ENCODE data around the gene PDE3A.

PDE3A gene

GRCh38 chr12:20495997-20496396 lies 127.7 kb downstream of the PDE3A start:
- Mint-ChIP-seq H3K4me3 (no peak overlapping the region), H3K27ac (no peak overlapping the region), H3K9me3 (peaks cover 3% of the 10 kb centered on the region), H3K27me3 (no peaks in the 10 kb centered on the region), H3K4me1 (peaks cover 2% of the 10 kb centered on the region), H3K36me3 (no peaks in the 10 kb centered on the region)
- CTCF ChIA-PET = no interaction called here
- no peak for DNase-seq

- no peaks in the 10 kb centered on the region for H3K4me1 Mint-ChIP-seq
Observed at GRCh38 chr12:20497707-20498106, 129.4 kb downstream of the PDE3A start.

GRCh38 chr12:20501958-20502357 lies 133.6 kb downstream of the PDE3A start:
- H3K4me1 Mint-ChIP-seq = no peaks in the 10 kb centered on the region
- CTCF ChIA-PET = no interaction called here
- DNase-seq = no peak
- no peak overlapping the region for H3K27ac Mint-ChIP-seq
- H3K27me3 Mint-ChIP-seq = no peaks in the 10 kb centered on the region
- H3K4me3 Mint-ChIP-seq = no peak overlapping the region
- no peaks in the 10 kb centered on the region for H3K36me3 Mint-ChIP-seq
- no peaks in the 10 kb centered on the region for H3K9me3 Mint-ChIP-seq

More at GRCh38 chr12:20497707-20498106, 129.4 kb downstream of the PDE3A start:
- Mint-ChIP-seq H3K9me3 (no peaks in the 10 kb centered on the region), H3K27me3 (no peaks in the 10 kb centered on the region), H3K4me3 (no peak overlapping the region), H3K36me3 (no peaks in the 10 kb centered on the region), H3K27ac (no peak overlapping the region)
- CTCF ChIA-PET = no interaction called here
- DNase-seq = no peak

- Mint-ChIP-seq H3K9me3 (no peaks in the 10 kb centered on the region), H3K27me3 (no peaks in the 10 kb centered on the region), H3K36me3 (no peaks in the 10 kb centered on the region), H3K27ac (no peak overlapping the region), H3K4me3 (no peak overlapping the region), H3K4me1 (no peaks in the 10 kb centered on the region)
- no peak for DNase-seq
- CTCF ChIA-PET = interaction anchor here (1.1 kb wide), 1 partner anchor 13 kb away, joined by 3 read pairs; no protein-coding TSS in a partner anchor
Observed at GRCh38 chr12:20503858-20504257, 135.5 kb downstream of the PDE3A start.

- Mint-ChIP-seq H3K4me1 (no peaks in the 10 kb centered on the region), H3K4me3 (no peak overlapping the region), H3K36me3 (no peaks in the 10 kb centered on the region), H3K27ac (no peak overlapping the region), H3K9me3 (no peaks in the 10 kb centered on the region), H3K27me3 (no peaks in the 10 kb centered on the region)
- DNase-seq = no peak
- CTCF ChIA-PET = no interaction called here
Observed at GRCh38 chr12:20505056-20505455, 136.7 kb downstream of the PDE3A start.

GRCh38 chr12:20507056-20507455 lies 138.7 kb downstream of the PDE3A start:
- no peaks in the 10 kb centered on the region for H3K9me3 Mint-ChIP-seq
- H3K27me3 Mint-ChIP-seq = no peaks in the 10 kb centered on the region
- no peaks in the 10 kb centered on the region for H3K4me1 Mint-ChIP-seq
- no peak for DNase-seq
- no peak overlapping the region for H3K4me3 Mint-ChIP-seq
- CTCF ChIA-PET = no interaction called here
- H3K36me3 Mint-ChIP-seq = no peaks in the 10 kb centered on the region
- H3K27ac Mint-ChIP-seq = no peak overlapping the region

- CTCF ChIA-PET = no interaction called here
Observed at GRCh38 chr12:20507711-20508110, 139.4 kb downstream of the PDE3A start.

GRCh38 chr12:20508359-20508758 lies 140.0 kb downstream of the PDE3A start:
- CTCF ChIA-PET = no interaction called here
- H3K9me3 Mint-ChIP-seq = no peaks in the 10 kb centered on the region
- DNase-seq = no peak
- H3K4me3 Mint-ChIP-seq = no peak overlapping the region
- no peaks in the 10 kb centered on the region for H3K36me3 Mint-ChIP-seq
- no peaks in the 10 kb centered on the region for H3K4me1 Mint-ChIP-seq
- no peak overlapping the region for H3K27ac Mint-ChIP-seq
- H3K27me3 Mint-ChIP-seq = no peaks in the 10 kb centered on the region

More at GRCh38 chr12:20507711-20508110, 139.4 kb downstream of the PDE3A start:
- DNase-seq = no peak
- H3K4me1 Mint-ChIP-seq = no peaks in the 10 kb centered on the region
- H3K4me3 Mint-ChIP-seq = no peak overlapping the region
- H3K9me3 Mint-ChIP-seq = no peaks in the 10 kb centered on the region
- no peak overlapping the region for H3K27ac Mint-ChIP-seq
- no peaks in the 10 kb centered on the region for H3K27me3 Mint-ChIP-seq
- no peaks in the 10 kb centered on the region for H3K36me3 Mint-ChIP-seq

- DNase-seq = no peak
- H3K27me3 Mint-ChIP-seq = no peaks in the 10 kb centered on the region
- no peaks in the 10 kb centered on the region for H3K4me1 Mint-ChIP-seq
- no peaks in the 10 kb centered on the region for H3K9me3 Mint-ChIP-seq
- no peak overlapping the region for H3K4me3 Mint-ChIP-seq
- CTCF ChIA-PET = no interaction called here
- no peaks in the 10 kb centered on the region for H3K36me3 Mint-ChIP-seq
- H3K27ac Mint-ChIP-seq = no peak overlapping the region
Observed at GRCh38 chr12:20508962-20509361, 140.6 kb downstream of the PDE3A start.

- DNase-seq = no peak
- CTCF ChIA-PET = no interaction called here
- Mint-ChIP-seq H3K36me3 (no peaks in the 10 kb centered on the region), H3K9me3 (no peaks in the 10 kb centered on the region), H3K4me3 (no peak overlapping the region), H3K4me1 (no peaks in the 10 kb centered on the region), H3K27ac (no peak overlapping the region), H3K27me3 (no peaks in the 10 kb centered on the region)
Observed at GRCh38 chr12:20510811-20511210, 142.5 kb downstream of the PDE3A start.

- no peak for DNase-seq
- Mint-ChIP-seq H3K27me3 (no peaks in the 10 kb centered on the region), H3K4me3 (no peak overlapping the region), H3K9me3 (no peaks in the 10 kb centered on the region), H3K36me3 (no peaks in the 10 kb centered on the region), H3K27ac (no peak overlapping the region), H3K4me1 (no peaks in the 10 kb centered on the region)
- CTCF ChIA-PET = no interaction called here
Observed at GRCh38 chr12:20513189-20513588, 144.9 kb downstream of the PDE3A start.

GRCh38 chr12:20514598-20514997 lies 146.3 kb downstream of the PDE3A start:
- no peak overlapping the region for H3K27ac Mint-ChIP-seq
- no peak overlapping the region for H3K4me3 Mint-ChIP-seq
- H3K4me1 Mint-ChIP-seq = no peaks in the 10 kb centered on the region
- no peaks in the 10 kb centered on the region for H3K27me3 Mint-ChIP-seq
- H3K36me3 Mint-ChIP-seq = no peaks in the 10 kb centered on the region
- CTCF ChIA-PET = no interaction called here
- no peaks in the 10 kb centered on the region for H3K9me3 Mint-ChIP-seq
- DNase-seq = no peak

- H3K27me3 Mint-ChIP-seq = no peaks in the 10 kb centered on the region
- H3K4me3 Mint-ChIP-seq = no peak overlapping the region
- DNase-seq = no peak
- H3K9me3 Mint-ChIP-seq = no peaks in the 10 kb centered on the region
- CTCF ChIA-PET = no interaction called here
- no peaks in the 10 kb centered on the region for H3K4me1 Mint-ChIP-seq
- H3K36me3 Mint-ChIP-seq = no peaks in the 10 kb centered on the region
- no peak overlapping the region for H3K27ac Mint-ChIP-seq
Observed at GRCh38 chr12:20520532-20520931, 152.2 kb downstream of the PDE3A start.

- DNase-seq = no peak
- no peaks in the 10 kb centered on the region for H3K9me3 Mint-ChIP-seq
- no peak overlapping the region for H3K27ac Mint-ChIP-seq
- no peaks in the 10 kb centered on the region for H3K36me3 Mint-ChIP-seq
- H3K4me3 Mint-ChIP-seq = no peak overlapping the region
- no peaks in the 10 kb centered on the region for H3K27me3 Mint-ChIP-seq
- no peaks in the 10 kb centered on the region for H3K4me1 Mint-ChIP-seq
- CTCF ChIA-PET = no interaction called here
Observed at GRCh38 chr12:20523658-20524057, 155.3 kb downstream of the PDE3A start.

GRCh38 chr12:20524113-20524512 lies 155.8 kb downstream of the PDE3A start:
- CTCF ChIA-PET = no interaction called here
- H3K9me3 Mint-ChIP-seq = no peaks in the 10 kb centered on the region
- H3K27me3 Mint-ChIP-seq = no peaks in the 10 kb centered on the region
- H3K36me3 Mint-ChIP-seq = no peaks in the 10 kb centered on the region
- no peaks in the 10 kb centered on the region for H3K4me1 Mint-ChIP-seq
- DNase-seq = no peak
- no peak overlapping the region for H3K4me3 Mint-ChIP-seq
- H3K27ac Mint-ChIP-seq = no peak overlapping the region

GRCh38 chr12:20525064-20525610 lies 156.8 kb downstream of the PDE3A start:
- CTCF ChIA-PET = no interaction called here
- no peak for DNase-seq

More at GRCh38 chr12:20525064-20525610, 156.8 kb downstream of the PDE3A start:
- Mint-ChIP-seq H3K4me3 (no peak overlapping the region), H3K27me3 (no peaks in the 10 kb centered on the region), H3K4me1 (no peaks in the 10 kb centered on the region), H3K9me3 (no peaks in the 10 kb centered on the region), H3K27ac (no peak overlapping the region), H3K36me3 (no peaks in the 10 kb centered on the region)

Data from activated naive CD4-positive, alpha-beta T cell treated with anti-CD3 and anti-CD28 coated beads, Interleukin-2, amount 10 ng/mL, durations not matched to agents 7 days and 5 days (primary cell).